ENCODE results near the gene CUEDC1. TPM values are rescaled to one million over a fixed set of nuclear protein-coding genes. Genes with fewer than 3 reads are reported as not detected.

The CUEDC1 gene
- total and polyA plus RNA-seq, 2 of the 13 experiments (the other 11 are each of a cell fraction or from before 2014, with no cell fraction given) = 7.4 to 12.9 TPM

- TF ChIP-seq ZNF703 (CRISPR knock-in tag; IDR thresholded peaks at IDR 0.05; ENCODE audit: borderline replicate concordance) (no peak), PHF21A (CRISPR knock-in tag; IDR thresholded peaks at IDR 0.05) (peak; percentile 53; the same call in 1 of the 2 replicates), ZFP91 (CRISPR knock-in tag; IDR thresholded peaks at IDR 0.05; ENCODE audit: borderline replicate concordance) (peak; percentile 75), FOXO1 (CRISPR knock-in tag; IDR thresholded peaks at IDR 0.05) (peak; percentile 84), PAF1 (CRISPR knock-in tag; IDR thresholded peaks at IDR 0.05) (0 out of 2 replicates have a peak, but pooled peaks have one; percentile 20), NFE2L1 (CRISPR knock-in tag; IDR thresholded peaks at IDR 0.05; ENCODE audit: borderline replicate concordance) (no peak), HNF4A (CRISPR knock-in tag; IDR thresholded peaks at IDR 0.05) (peak; percentile 70), CAMTA2 (CRISPR knock-in tag; IDR thresholded peaks at IDR 0.05; ENCODE audit: borderline replicate concordance) (no peak), POLR2A (IDR thresholded peaks at IDR 0.05; ENCODE audit: insufficient read depth in 1 of 2, low read depth in 2 of 2, low read length in 2 of 2) (peak; percentile 27 to 86; a peak in 3 of 4 replicates), ZNF660 (CRISPR knock-in tag; IDR thresholded peaks at IDR 0.05; ENCODE audit: borderline replicate concordance, low read depth) (no peak), ZNF609 (CRISPR knock-in tag; IDR thresholded peaks at IDR 0.05; ENCODE audit: borderline replicate concordance) (peak; percentile 70), DMAP1 (CRISPR knock-in tag; IDR thresholded peaks at IDR 0.05) (peak; percentile 88; the same call in 1 of the 2 replicates), CENPT (CRISPR knock-in tag; IDR thresholded peaks at IDR 0.05; ENCODE audit: low read depth) (peak; percentile 90), ELF1 (CRISPR knock-in tag; IDR thresholded peaks at IDR 0.05) (peak; percentile 60), KDM1A (CRISPR knock-in tag; IDR thresholded peaks at IDR 0.05) (no peak; the same call in 1 of the 2 replicates), MAF1 (CRISPR knock-in tag; IDR thresholded peaks at IDR 0.05; ENCODE audit: borderline replicate concordance) (peak; percentile 71; the same call in 1 of the 2 replicates), RCOR2 (CRISPR knock-in tag; IDR thresholded peaks at IDR 0.05) (no peak), CHD2 (IDR thresholded peaks at IDR 0.05; ENCODE audit: low read depth, low read length) (no peak)
- TF ChIP-seq, protein P1, sequence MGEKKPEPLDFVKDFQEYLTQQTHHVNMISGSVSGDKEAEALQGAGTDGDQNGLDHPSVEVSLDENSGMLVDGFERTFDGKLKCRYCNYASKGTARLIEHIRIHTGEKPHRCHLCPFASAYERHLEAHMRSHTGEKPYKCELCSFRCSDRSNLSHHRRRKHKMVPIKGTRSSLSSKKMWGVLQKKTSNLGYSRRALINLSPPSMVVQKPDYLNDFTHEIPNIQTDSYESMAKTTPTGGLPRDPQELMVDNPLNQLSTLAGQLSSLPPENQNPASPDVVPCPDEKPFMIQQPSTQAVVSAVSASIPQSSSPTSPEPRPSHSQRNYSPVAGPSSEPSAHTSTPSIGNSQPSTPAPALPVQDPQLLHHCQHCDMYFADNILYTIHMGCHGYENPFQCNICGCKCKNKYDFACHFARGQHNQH (CRISPR knock-in tag; IDR thresholded peaks at IDR 0.05) = peak; percentile 60
- TF ChIP-seq, protein P2, sequence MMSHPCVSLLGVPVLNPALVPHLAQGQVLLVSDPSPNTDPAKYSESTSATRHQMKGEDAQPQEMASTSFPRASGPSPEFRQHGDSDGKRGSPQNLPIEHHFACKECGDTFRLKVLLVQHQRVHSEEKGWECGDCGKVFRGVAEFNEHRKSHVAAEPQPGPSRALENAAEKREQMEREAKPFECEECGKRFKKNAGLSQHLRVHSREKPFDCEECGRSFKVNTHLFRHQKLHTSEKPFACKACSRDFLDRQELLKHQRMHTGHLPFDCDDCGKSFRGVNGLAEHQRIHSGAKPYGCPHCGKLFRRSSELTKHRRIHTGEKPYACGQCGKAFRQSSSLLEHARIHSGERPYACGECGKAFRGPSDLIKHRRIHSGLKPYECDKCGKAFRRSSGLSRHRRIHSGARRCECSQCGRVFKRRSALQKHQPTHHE (CRISPR knock-in tag; IDR thresholded peaks at IDR 0.05; ENCODE audit: borderline replicate concordance) = peak; percentile 53
Measured at GRCh38 chr17:57861790-57862693, 93.2 kb downstream of the CUEDC1 start (continued).

Data from HepG2 (cell line).